Thyroid gland (tissue), 4 donors: Measurements from ENCODE around the gene PAX5.

Source experiments
- POLR2A ChIP-seq, 2 donors: fragments of 450-650 bp; IDR thresholded peaks; one replicate each; pipeline ENCODE4 v1.6.1; 2017; ENCODE audit warnings: antibody characterized with exemption in 2 of 2, mild to moderate bottlenecking in 2 of 2, moderate library complexity in 1 of 2
- TF ChIP-seq, protein P1 (sequence below), 6 experiments: fragments of 200-600 bp in 3 of 6; fragments of 450-650 bp in 3 of 6; sonication (generic) in 3 of 6; IDR thresholded peaks; one replicate each; pipeline ENCODE4 v1.5.1; 2016 to 2019; ENCODE audit warnings: antibody characterized with exemption in 6 of 6, mild to moderate bottlenecking in 2 of 6, inconsistent platforms in 1 of 6, moderate library complexity in 1 of 6

DNA sequence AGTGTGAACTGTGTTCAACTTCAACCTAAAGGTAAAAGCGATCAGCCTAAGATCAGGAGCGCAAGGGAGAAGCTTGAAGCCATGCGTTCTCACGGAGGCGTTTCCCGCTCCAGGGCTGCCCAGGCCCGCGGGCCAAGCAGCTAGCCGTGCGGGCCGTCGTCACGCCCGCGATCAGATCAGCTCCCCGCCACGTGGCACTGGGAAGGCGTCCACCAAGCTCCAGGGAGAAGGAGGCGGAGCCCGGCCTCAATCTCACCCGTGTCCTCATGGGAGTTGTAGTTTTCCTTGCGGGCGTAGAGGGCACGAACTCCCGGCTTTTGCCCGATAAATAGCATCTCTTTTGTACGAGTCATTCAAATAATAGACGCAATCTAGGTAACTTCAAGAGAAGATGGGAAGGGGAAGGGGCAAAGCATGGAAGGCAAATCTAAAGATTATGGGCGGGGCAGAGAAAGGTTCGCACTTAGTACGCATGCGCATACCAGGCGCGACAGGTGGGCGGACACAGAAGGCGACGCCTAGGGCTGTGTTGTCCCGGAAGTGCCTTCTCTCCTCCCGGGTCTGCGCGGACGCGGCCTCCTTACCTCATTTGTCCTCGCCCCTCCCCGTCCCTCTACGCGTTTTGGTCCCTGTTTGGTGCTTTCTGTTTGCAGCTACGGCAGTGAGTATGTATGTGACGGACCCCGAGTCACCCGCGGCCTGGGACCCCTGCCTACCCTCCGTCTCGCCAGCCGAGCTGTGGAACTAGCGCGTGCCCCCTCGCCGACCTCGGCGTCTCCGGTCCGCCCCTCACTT lies 45.5 kb upstream of the PAX5 start:
- TF ChIP-seq POLR2A (IDR thresholded peaks at IDR 0.05) = peak in 1 of 2 donors; percentile 81
- TF ChIP-seq, protein P1, sequence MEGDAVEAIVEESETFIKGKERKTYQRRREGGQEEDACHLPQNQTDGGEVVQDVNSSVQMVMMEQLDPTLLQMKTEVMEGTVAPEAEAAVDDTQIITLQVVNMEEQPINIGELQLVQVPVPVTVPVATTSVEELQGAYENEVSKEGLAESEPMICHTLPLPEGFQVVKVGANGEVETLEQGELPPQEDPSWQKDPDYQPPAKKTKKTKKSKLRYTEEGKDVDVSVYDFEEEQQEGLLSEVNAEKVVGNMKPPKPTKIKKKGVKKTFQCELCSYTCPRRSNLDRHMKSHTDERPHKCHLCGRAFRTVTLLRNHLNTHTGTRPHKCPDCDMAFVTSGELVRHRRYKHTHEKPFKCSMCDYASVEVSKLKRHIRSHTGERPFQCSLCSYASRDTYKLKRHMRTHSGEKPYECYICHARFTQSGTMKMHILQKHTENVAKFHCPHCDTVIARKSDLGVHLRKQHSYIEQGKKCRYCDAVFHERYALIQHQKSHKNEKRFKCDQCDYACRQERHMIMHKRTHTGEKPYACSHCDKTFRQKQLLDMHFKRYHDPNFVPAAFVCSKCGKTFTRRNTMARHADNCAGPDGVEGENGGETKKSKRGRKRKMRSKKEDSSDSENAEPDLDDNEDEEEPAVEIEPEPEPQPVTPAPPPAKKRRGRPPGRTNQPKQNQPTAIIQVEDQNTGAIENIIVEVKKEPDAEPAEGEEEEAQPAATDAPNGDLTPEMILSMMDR (IDR thresholded peaks at IDR 0.05) = no peak
